ENCODE data around the gene GRK4. TPM values are rescaled to one million over a fixed set of nuclear protein-coding genes. Genes with fewer than 3 reads are reported as not detected.
"Not testable (repeated sequence)": the region's sequence is repeated elsewhere in the genome, so short reads cannot be mapped to it uniquely, and the experiment has no call there.

The GRK4 gene
- polyA plus RNA-seq, 6 donors from 2014 or later = 0.86 to 1.8 (median 0.96) TPM; not detected in 1

- H3K27me3 Mint-ChIP-seq = no peaks in the 10 kb centered on the region
- peak; percentile 64 to 66 for ATAC-seq (ENCODE audit: low read depth in 2 of 2)
- H3K4me1 Mint-ChIP-seq = peaks cover 66 to 79% (median 78%) of the 10 kb centered on the region in 3 donors
Measured at GRCh38 chr4:3041192-3042142, 78.1 kb downstream of the GRK4 start.

GRCh38 chr4:3042226-3042625 lies 78.9 kb downstream of the GRK4 start:
- Mint-ChIP-seq H3K9me3 (peaks cover 0 to 8% (median 0%) of the 10 kb centered on the region in 7 donors), H3K27me3 (no peaks in the 10 kb centered on the region), H3K27ac (peak overlapping the region; percentile 93 to 99 (median 97)), H3K4me3 (peak overlapping the region; percentile 92 to 99 (median 95)), H3K36me3 (peaks cover 0 to 7% of the 10 kb centered on the region in 2 donors), H3K4me1 (peaks cover 62 to 77% (median 71%) of the 10 kb centered on the region in 3 donors)
- ATAC-seq (ENCODE audit: low read depth in 2 of 2) = no peak
- no peak for DNase-seq

More at GRCh38 chr4:3041192-3042142, 78.1 kb downstream of the GRK4 start:
- Mint-ChIP-seq H3K4me3 (peak overlapping the region; percentile 92 to 99 (median 95)), H3K9me3 (peaks cover 0 to 8% (median 0%) of the 10 kb centered on the region in 7 donors), H3K36me3 (peaks cover 0 to 7% of the 10 kb centered on the region in 2 donors), H3K27ac (peak overlapping the region; percentile 93 to 99 (median 97))
- DNase-seq = peak; percentile 87

- peaks cover 59 to 77% (median 70%) of the 10 kb centered on the region in 3 donors for H3K4me1 Mint-ChIP-seq
Measured at GRCh38 chr4:3043282-3044020, 80.1 kb downstream of the GRK4 start.

GRCh38 chr4:3044870-3045819 lies 81.8 kb downstream of the GRK4 start:
- H3K4me1 Mint-ChIP-seq = peaks cover 56 to 69% (median 68%) of the 10 kb centered on the region in 3 donors
- H3K4me3 Mint-ChIP-seq = peak overlapping the region; percentile 41 to 90 (median 80)
- peaks cover 0 to 8% (median 0%) of the 10 kb centered on the region in 7 donors for H3K9me3 Mint-ChIP-seq
- H3K27me3 Mint-ChIP-seq = no peaks in the 10 kb centered on the region
- peak overlapping the region; percentile 97 to 100 (median 100) for H3K27ac Mint-ChIP-seq
- peak; percentile 86 for DNase-seq
- peaks cover 0 to 7% of the 10 kb centered on the region in 2 donors for H3K36me3 Mint-ChIP-seq
- ATAC-seq (ENCODE audit: low read depth in 2 of 2) = peak; percentile 50 to 56

More at GRCh38 chr4:3043282-3044020, 80.1 kb downstream of the GRK4 start:
- peak overlapping the region; percentile 36 to 100 (median 88) for H3K27ac Mint-ChIP-seq
- H3K27me3 Mint-ChIP-seq = no peaks in the 10 kb centered on the region
- peak overlapping the region; percentile 41 to 99 (median 76) for H3K4me3 Mint-ChIP-seq
- peaks cover 0 to 8% (median 0%) of the 10 kb centered on the region in 7 donors for H3K9me3 Mint-ChIP-seq
- peaks cover 0 to 7% of the 10 kb centered on the region in 2 donors for H3K36me3 Mint-ChIP-seq
- ATAC-seq (ENCODE audit: low read depth in 2 of 2) (no peak), DNase-seq (no peak)

GRCh38 chr4:3046162-3046561 lies 82.8 kb downstream of the GRK4 start:
- Mint-ChIP-seq H3K9me3 (peaks cover 0 to 8% (median 0%) of the 10 kb centered on the region in 7 donors), H3K4me3 (peak overlapping the region in 6 of 8 donors; percentile 41 to 86 (median 72)), H3K27me3 (no peaks in the 10 kb centered on the region), H3K27ac (peak overlapping the region; percentile 97 to 100 (median 100)), H3K4me1 (peaks cover 49 to 64% (median 59%) of the 10 kb centered on the region in 3 donors), H3K36me3 (peaks cover 0 to 7% of the 10 kb centered on the region in 2 donors)
- DNase-seq = peak; percentile 54
- ATAC-seq (ENCODE audit: low read depth in 2 of 2) = peak; percentile 6 to 16

GRCh38 chr4:3046623-3047022 lies 83.3 kb downstream of the GRK4 start:
- DNase-seq (no peak), ATAC-seq (ENCODE audit: low read depth in 2 of 2) (no peak)
- Mint-ChIP-seq H3K4me3 (peak overlapping the region in 6 of 8 donors; percentile 15 to 89 (median 55)), H3K9me3 (peaks cover 0 to 8% (median 0%) of the 10 kb centered on the region in 7 donors), H3K4me1 (peaks cover 46 to 64% (median 57%) of the 10 kb centered on the region in 3 donors), H3K27me3 (no peaks in the 10 kb centered on the region), H3K36me3 (peaks cover 0 to 7% of the 10 kb centered on the region in 2 donors), H3K27ac (peak overlapping the region; percentile 97 to 100 (median 100))

GRCh38 chr4:3047464-3048286 lies 84.3 kb downstream of the GRK4 start:
- Mint-ChIP-seq H3K36me3 (peaks cover 0 to 7% of the 10 kb centered on the region in 2 donors), H3K27me3 (no peaks in the 10 kb centered on the region), H3K4me3 (peak overlapping the region; percentile 32 to 89 (median 58)), H3K4me1 (peaks cover 36 to 54% (median 50%) of the 10 kb centered on the region in 3 donors), H3K9me3 (peaks cover 0 to 8% (median 0%) of the 10 kb centered on the region in 7 donors), H3K27ac (peak overlapping the region; percentile 97 to 100 (median 99))
- ATAC-seq (ENCODE audit: low read depth in 2 of 2) = peak; percentile 84
- DNase-seq = peak; percentile 92

GRCh38 chr4:3051141-3051897 lies 87.9 kb downstream of the GRK4 start:
- Mint-ChIP-seq H3K36me3 (peaks cover 12 to 17% of the 10 kb centered on the region in 2 donors), H3K27ac (peak overlapping the region in 1 of 6 donors; percentile 60), H3K9me3 (peaks cover 0 to 15% (median 7%) of the 10 kb centered on the region in 7 donors), H3K4me1 (peaks cover 11 to 23% (median 23%) of the 10 kb centered on the region in 3 donors)
- not testable (repeated sequence) for H3K4me3 Mint-ChIP-seq; ATAC-seq (ENCODE audit: low read depth in 2 of 2); H3K27me3 Mint-ChIP-seq; DNase-seq

- peaks cover 0 to 19% (median 7%) of the 10 kb centered on the region in 7 donors for H3K9me3 Mint-ChIP-seq
- no peak for DNase-seq
- ATAC-seq (ENCODE audit: low read depth in 2 of 2) = no peak
- H3K27me3 Mint-ChIP-seq = no peaks in the 10 kb centered on the region
- peaks cover 12 to 17% (median 14%) of the 10 kb centered on the region in 3 donors for H3K4me1 Mint-ChIP-seq
- no peak overlapping the region for H3K27ac Mint-ChIP-seq
- peaks cover 12 to 17% of the 10 kb centered on the region in 2 donors for H3K36me3 Mint-ChIP-seq
- no peak overlapping the region for H3K4me3 Mint-ChIP-seq
Measured at GRCh38 chr4:3054169-3054759, 90.9 kb downstream of the GRK4 start.

- Mint-ChIP-seq H3K9me3 (peaks cover 0 to 15% (median 4%) of the 10 kb centered on the region in 7 donors), H3K27ac (peak overlapping the region in 5 of 6 donors; percentile 54 to 95 (median 89)), H3K4me3 (peak overlapping the region in 4 of 8 donors; percentile 33 to 44 (median 40))
Measured at GRCh38 chr4:3059943-3060342, 96.6 kb downstream of the GRK4 start.

More at GRCh38 chr4:3059943-3060342, 96.6 kb downstream of the GRK4 start:
- no peak for DNase-seq
- Mint-ChIP-seq H3K36me3 (peaks cover 5 to 17% of the 10 kb centered on the region in 2 donors), H3K27me3 (no peaks in the 10 kb centered on the region), H3K4me1 (peaks cover 23 to 28% (median 27%) of the 10 kb centered on the region in 3 donors)
- ATAC-seq (ENCODE audit: low read depth in 2 of 2) = no peak

Measured in naive B cell (primary cell).